Thyroid gland (tissue), 4 donors: Measurements from ENCODE around the gene AHRR. TPM values are rescaled to one million over a fixed set of nuclear protein-coding genes. Genes with fewer than 3 reads are reported as not detected.
A peak's percentile ranks its signal among the peaks of the same experiment; 100 is the strongest.

Source experiments
- DNase-seq, 2 donors: peaks; one replicate each; pipeline ENCODE4 v3.0.0-alpha.2; 2019
- H3K27ac ChIP-seq, 3 donors: fragments of 200-600 bp; sonication (generic); 1 replicate in 2 of 3; 2 replicates in 1 of 3; pipeline ENCODE4 v1.5.1; 2016 to 2019; ENCODE audit warnings: mild to moderate bottlenecking in 1 of 3, moderate library complexity in 1 of 3
- H3K27me3 ChIP-seq: fragments of 200-600 bp; sonication (generic); one replicate; pipeline ENCODE4 v1.5.1; 2019
- H3K36me3 ChIP-seq, 2 donors: fragments of 200-600 bp; sonication (generic); one replicate each; pipeline ENCODE4 v1.5.1; 2016 to 2019
- H3K4me1 ChIP-seq, 2 donors: fragments of 200-600 bp; sonication (generic); one replicate each; pipeline ENCODE4 v1.5.1; 2017 to 2019
- H3K4me3 ChIP-seq, 3 donors: fragments of 200-600 bp; sonication (generic); replicated peaks in 1 of 3; 1 replicate in 2 of 3; 2 replicates in 1 of 3; pipeline ENCODE4 v1.5.1; 2016; ENCODE audit warnings: mild to moderate bottlenecking in 1 of 3
- H3K9me3 ChIP-seq: fragments of 200-600 bp; sonication (generic); one replicate; pipeline ENCODE4 v1.5.1; 2017
- CTCF ChIP-seq, 6 experiments: fragments of 200-600 bp in 3 of 6; fragments of 450-650 bp in 3 of 6; sonication (generic) in 3 of 6; IDR thresholded peaks; one replicate each; pipeline ENCODE4 v1.5.1; 2016 to 2019; ENCODE audit warnings: antibody characterized with exemption in 6 of 6, mild to moderate bottlenecking in 2 of 6, inconsistent platforms in 1 of 6, moderate library complexity in 1 of 6
- POLR2A ChIP-seq, 2 donors: fragments of 450-650 bp; IDR thresholded peaks; one replicate each; pipeline ENCODE4 v1.6.1; 2017; ENCODE audit warnings: antibody characterized with exemption in 2 of 2, mild to moderate bottlenecking in 2 of 2, moderate library complexity in 1 of 2
- WGBS, 2 donors: methylation state at CpG; one replicate each; pipeline ENCODE4 v1.1.5; 2017; 5-methylcytosine and 5-hydroxymethylcytosine counted together
- intact Hi-C: fragments of 100-400 bp; cut with DNase I; formaldehyde crosslinking; loops from one replicate; pipeline ENCODE4 v1.15.1; 2023
- total RNA-seq, 4 donors: library from RNA; depleted of rRNA; stranded (reverse); fragments of >200 nt; gene quantifications; one replicate each; pipeline ENCODE4 v1.2.3, GENCODE V29; 2016

Gene AHRR
- total RNA-seq, 4 donors from 2014 or later: 0.88 to 2.1 (median 1.3) TPM

GRCh38 chr5:305459-305858, 16.1 kb upstream of the AHRR start:
- no peak overlapping the region for H3K27ac ChIP-seq
- TF ChIP-seq CTCF (IDR thresholded peaks at IDR 0.05) (no peak), POLR2A (IDR thresholded peaks at IDR 0.05) (no peak)
- peaks cover 0 to 4% of the 10 kb centered on the region in 2 donors for H3K36me3 ChIP-seq
- H3K4me1 ChIP-seq: peaks cover 8 to 15% of the 10 kb centered on the region in 2 donors
- DNase-seq: no peak
- no peaks in the 10 kb centered on the region for H3K27me3 ChIP-seq
- intact Hi-C loops: no loop called here
- H3K4me3 ChIP-seq: no peak overlapping the region
- no peaks in the 10 kb centered on the region for H3K9me3 ChIP-seq
- WGBS, 2 donors: 92 to 95% methylated on average over 14 of the region's 14 CpGs

- WGBS, 2 donors: 94 to 96% methylated on average over 26 to 28 of the region's 28 CpGs
- Histone ChIP-seq H3K4me3 (no peak overlapping the region), H3K27ac (no peak overlapping the region), H3K9me3 (no peaks in the 10 kb centered on the region), H3K4me1 (peaks cover 8 to 15% of the 10 kb centered on the region in 2 donors), H3K27me3 (no peaks in the 10 kb centered on the region), H3K36me3 (peaks cover 0 to 4% of the 10 kb centered on the region in 2 donors)
- TF ChIP-seq POLR2A (IDR thresholded peaks at IDR 0.05): no peak
- no peak for TF ChIP-seq CTCF (IDR thresholded peaks at IDR 0.05)
- no peak for DNase-seq
- intact Hi-C loops: no loop called here
These were observed 15.3 kb upstream of the AHRR start for GRCh38 chr5:306011-306805.

- no peak for DNase-seq
- 88 to 90% methylated on average over 12 to 26 of the region's 26 CpGs for WGBS, 2 donors
- H3K4me1 ChIP-seq: peaks cover 8 to 15% of the 10 kb centered on the region in 2 donors
- no peak overlapping the region for H3K4me3 ChIP-seq
- intact Hi-C loops: no loop called here
- TF ChIP-seq POLR2A (IDR thresholded peaks at IDR 0.05) (no peak), CTCF (IDR thresholded peaks at IDR 0.05) (no peak)
- no peak overlapping the region for H3K27ac ChIP-seq
- H3K9me3 ChIP-seq: no peaks in the 10 kb centered on the region
- H3K36me3 ChIP-seq: peaks cover under 1 to 4% of the 10 kb centered on the region in 2 donors
- H3K27me3 ChIP-seq: no peaks in the 10 kb centered on the region
These were observed 14.2 kb upstream of the AHRR start for GRCh38 chr5:307306-307705.

GRCh38 chr5:307794-308579, 13.5 kb upstream of the AHRR start:
- TF ChIP-seq CTCF (IDR thresholded peaks at IDR 0.05) (no peak), POLR2A (IDR thresholded peaks at IDR 0.05) (no peak)
- no peak for DNase-seq
- H3K27me3 ChIP-seq: no peaks in the 10 kb centered on the region
- no peak overlapping the region for H3K4me3 ChIP-seq
- peak overlapping the region in 1 of 3 donors; percentile 23 for H3K27ac ChIP-seq
- H3K9me3 ChIP-seq: no peaks in the 10 kb centered on the region
- intact Hi-C loops: no loop called here
- H3K36me3 ChIP-seq: peaks cover 4 to 7% of the 10 kb centered on the region in 2 donors
- peaks cover 8 to 15% of the 10 kb centered on the region in 2 donors for H3K4me1 ChIP-seq
- WGBS, 2 donors: 86 to 91% methylated on average over 26 to 27 of the region's 27 CpGs
